Stimulated activated CD8-positive, alpha-beta memory T cell treated with anti-CD3 and anti-CD28 coated beads, Interleukin-4, amount 100 ng/mL, for 24 hours (primary cell): ENCODE results near the gene DDT.
"Not testable (repeated sequence)": the region's sequence is repeated elsewhere in the genome, so short reads cannot be mapped to it uniquely, and the experiment has no call there.

Experiments
- DNase-seq: peaks from one replicate; pipeline ENCODE4 v3.0.0-alpha.2; 2020; ENCODE audit warnings: low read depth

Gene DDT

GRCh38 chr22:23952794-23953405, 21.3 kb downstream of the DDT start:
- not testable (repeated sequence) for DNase-seq

- DNase-seq = not testable (repeated sequence)
Measured at GRCh38 chr22:23951383-23951782, 22.9 kb downstream of the DDT start.

GRCh38 chr22:23949764-23950163, 24.5 kb downstream of the DDT start:
- not testable (repeated sequence) for DNase-seq

GRCh38 chr22:23947391-23947790, 26.9 kb downstream of the DDT start:
- DNase-seq = not testable (repeated sequence)

GRCh38 chr22:23940166-23940565, 34.1 kb downstream of the DDT start:
- not testable (repeated sequence) for DNase-seq

GRCh38 chr22:23939017-23939357, 35.3 kb downstream of the DDT start:
- no peak for DNase-seq

- no peak for DNase-seq
Measured at GRCh38 chr22:23938328-23939016, 35.8 kb downstream of the DDT start.

- DNase-seq = no peak
Measured at GRCh38 chr22:23926561-23926960, 47.7 kb downstream of the DDT start.

- no peak for DNase-seq
Measured at GRCh38 chr22:23925020-23925606, 49.1 kb downstream of the DDT start.

GRCh38 chr22:23922921-23923320, 51.3 kb downstream of the DDT start:
- no peak for DNase-seq

GRCh38 chr22:23921586-23922201, 52.5 kb downstream of the DDT start:
- not testable (repeated sequence) for DNase-seq
